Urinary bladder (tissue), 4 donors: ENCODE results near the gene GFRA1. TPM values are rescaled to one million over a fixed set of nuclear protein-coding genes. Genes with fewer than 3 reads are reported as not detected.

Source experiments
- DNase-seq: peaks from one replicate; pipeline ENCODE4 v3.0.0-alpha.2; 2015; ENCODE audit errors: extremely low spot score
- H3K27ac ChIP-seq: one replicate; pipeline ENCODE4 v1.5.1; 2013; ENCODE audit warnings: low read depth, mild to moderate bottlenecking, moderate library complexity
- H3K36me3 ChIP-seq: one replicate; pipeline ENCODE4 v1.6.1; 2013; ENCODE audit warnings: mild to moderate bottlenecking, moderate library complexity; ENCODE audit not compliant: insufficient read depth
- H3K4me1 ChIP-seq: one replicate; pipeline ENCODE4 v1.6.1; 2013; ENCODE audit warnings: mild to moderate bottlenecking, moderate library complexity; ENCODE audit not compliant: insufficient read depth
- H3K4me3 ChIP-seq: one replicate; pipeline ENCODE4 v1.5.1; 2013; ENCODE audit warnings: low read depth, low read length
- WGBS: extraction: QIAGEN DNeasy Blood & Tissue Kit; methylation state at CpG from one replicate; pipeline ENCODE4 v1.1.7; 2013; 5-methylcytosine and 5-hydroxymethylcytosine counted together
- polyA plus RNA-seq: library from polyadenylated mRNA; stranded (reverse); fragments of 200-250 nt; gene quantifications from one replicate; pipeline ENCODE4 v1.2.3, GENCODE V29; 2013
- total RNA-seq: library from RNA; depleted of rRNA; stranded (reverse); fragments of >200 nt; gene quantifications from one replicate; pipeline ENCODE4 v1.2.3, GENCODE V29; 2014
- donor health status: healthy with polysubstance abuse.
- donor health status: healthy.

Gene GFRA1
- total and polyA plus RNA-seq, 2 donors, result 24.2 to 60.9 TPM

GRCh38 chr10:116287906-116288501 lies 15.0 kb upstream of the GFRA1 start:
- DNase-seq, result no peak
- Histone ChIP-seq H3K27ac (no peak overlapping the region), H3K4me3 (no peak overlapping the region), H3K36me3 (no peaks in the 10 kb centered on the region), H3K4me1 (no peaks in the 10 kb centered on the region)
- 43% methylated on average over 1 of the region's 1 CpG for WGBS

GRCh38 chr10:116286626-116287200 lies 13.7 kb upstream of the GFRA1 start:
- no peak overlapping the region for H3K4me3 ChIP-seq
- no peak overlapping the region for H3K27ac ChIP-seq
- no peaks in the 10 kb centered on the region for H3K36me3 ChIP-seq
- no peaks in the 10 kb centered on the region for H3K4me1 ChIP-seq
- WGBS, result 84% methylated on average over 9 of the region's 9 CpGs
- DNase-seq, result no peak

- Histone ChIP-seq H3K4me1 (no peaks in the 10 kb centered on the region), H3K4me3 (no peak overlapping the region), H3K36me3 (no peaks in the 10 kb centered on the region), H3K27ac (no peak overlapping the region)
- DNase-seq, result no peak
- 82% methylated on average over 3 of the region's 3 CpGs for WGBS
Observed at GRCh38 chr10:116281775-116282174, 8.8 kb upstream of the GFRA1 start.

GRCh38 chr10:116278846-116279245 lies 5.8 kb upstream of the GFRA1 start:
- Histone ChIP-seq H3K4me1 (no peaks in the 10 kb centered on the region), H3K36me3 (no peaks in the 10 kb centered on the region), H3K27ac (no peak overlapping the region), H3K4me3 (no peak overlapping the region)
- no peak for DNase-seq
- WGBS, result 82% methylated on average over 6 of the region's 6 CpGs

- Histone ChIP-seq H3K36me3 (no peaks in the 10 kb centered on the region), H3K27ac (no peak overlapping the region), H3K4me1 (peaks cover 2% of the 10 kb centered on the region), H3K4me3 (no peak overlapping the region)
- 96% methylated on average over 3 of the region's 3 CpGs for WGBS
- no peak for DNase-seq
Observed at GRCh38 chr10:116276981-116277380, 4.0 kb upstream of the GFRA1 start.

- Histone ChIP-seq H3K36me3 (no peaks in the 10 kb centered on the region), H3K4me1 (peaks cover 2% of the 10 kb centered on the region), H3K27ac (peak overlapping the region; percentile 46), H3K4me3 (peak overlapping the region; percentile 65)
- WGBS, result 2% methylated on average over 49 of the region's 49 CpGs
- no peak for DNase-seq
Observed at GRCh38 chr10:116274064-116274904, 1.3 kb upstream of the GFRA1 start.

GRCh38 chr10:116271593-116272439 lies 1.2 kb downstream of the GFRA1 start:
- WGBS, result under 1% methylated on average over 64 of the region's 64 CpGs
- no peak for DNase-seq
- peaks cover 2% of the 10 kb centered on the region for H3K4me1 ChIP-seq
- no peaks in the 10 kb centered on the region for H3K36me3 ChIP-seq
- H3K4me3 ChIP-seq, result peak overlapping the region; percentile 65
- H3K27ac ChIP-seq, result peak overlapping the region; percentile 6

- H3K27ac ChIP-seq, result peak overlapping the region; percentile 6
- 13% methylated on average over 73 of the region's 73 CpGs for WGBS
Observed at GRCh38 chr10:116270771-116271592, 2.0 kb downstream of the GFRA1 start.

GRCh38 chr10:116270126-116270770 lies 2.8 kb downstream of the GFRA1 start:
- 61% methylated on average over 9 of the region's 9 CpGs for WGBS
- Histone ChIP-seq H3K4me3 (no peak overlapping the region), H3K27ac (no peak overlapping the region), H3K4me1 (peaks cover 2% of the 10 kb centered on the region), H3K36me3 (no peaks in the 10 kb centered on the region)
- no peak for DNase-seq

More at GRCh38 chr10:116270771-116271592, 2.0 kb downstream of the GFRA1 start:
- Histone ChIP-seq H3K36me3 (no peaks in the 10 kb centered on the region), H3K4me3 (peak overlapping the region; percentile 65), H3K4me1 (peaks cover 2% of the 10 kb centered on the region)
- no peak for DNase-seq

GRCh38 chr10:116269619-116270018 lies 3.4 kb downstream of the GFRA1 start:
- 73% methylated on average over 6 of the region's 6 CpGs for WGBS
- H3K27ac ChIP-seq, result no peak overlapping the region

GRCh38 chr10:116268976-116269375 lies 4.0 kb downstream of the GFRA1 start:
- WGBS, result 58% methylated on average over 3 of the region's 3 CpGs
- Histone ChIP-seq H3K36me3 (no peaks in the 10 kb centered on the region), H3K4me3 (no peak overlapping the region), H3K27ac (no peak overlapping the region), H3K4me1 (peaks cover 2% of the 10 kb centered on the region)
- DNase-seq, result no peak

More at GRCh38 chr10:116269619-116270018, 3.4 kb downstream of the GFRA1 start:
- DNase-seq, result no peak
- H3K4me3 ChIP-seq, result no peak overlapping the region
- no peaks in the 10 kb centered on the region for H3K36me3 ChIP-seq
- H3K4me1 ChIP-seq, result peaks cover 2% of the 10 kb centered on the region

- DNase-seq, result no peak
- Histone ChIP-seq H3K27ac (no peak overlapping the region), H3K4me3 (no peak overlapping the region), H3K36me3 (no peaks in the 10 kb centered on the region), H3K4me1 (no peaks in the 10 kb centered on the region)
- 77% methylated on average over 10 of the region's 10 CpGs for WGBS
Observed at GRCh38 chr10:116265686-116266085, 7.3 kb downstream of the GFRA1 start.
